ENCODE measurements around the gene GPR15.
"Not testable (repeated sequence)": the region's sequence is repeated elsewhere in the genome, so short reads cannot be mapped to it uniquely, and the experiment has no call there.

The GPR15 gene

GRCh38 chr3:98558100-98558827 is 26.5 kb downstream of the GPR15 start:
- DNase-seq (ENCODE audit: low read depth): no peak

GRCh38 chr3:98559769-98560168 is 28.0 kb downstream of the GPR15 start:
- DNase-seq (ENCODE audit: low read depth): not testable (repeated sequence)

GRCh38 chr3:98560911-98561310 is 29.1 kb downstream of the GPR15 start:
- DNase-seq (ENCODE audit: low read depth): no peak

- peak; percentile 61 for DNase-seq (ENCODE audit: low read depth)
Measured at GRCh38 chr3:98561727-98562521, 30.1 kb downstream of the GPR15 start.

- DNase-seq (ENCODE audit: low read depth): peak; percentile 85
Measured at GRCh38 chr3:98563661-98564281, 32.0 kb downstream of the GPR15 start.

- DNase-seq (ENCODE audit: low read depth): no peak
Measured at GRCh38 chr3:98564282-98565005, 32.7 kb downstream of the GPR15 start.

GRCh38 chr3:98565237-98565643 is 33.5 kb downstream of the GPR15 start:
- DNase-seq (ENCODE audit: low read depth): peak; percentile 22

- DNase-seq (ENCODE audit: low read depth): no peak
Measured at GRCh38 chr3:98565843-98566242, 34.1 kb downstream of the GPR15 start.

GRCh38 chr3:98567666-98568270 is 36.0 kb downstream of the GPR15 start:
- no peak for DNase-seq (ENCODE audit: low read depth)

- no peak for DNase-seq (ENCODE audit: low read depth)
Measured at GRCh38 chr3:98568402-98568801, 36.6 kb downstream of the GPR15 start.

- peak; percentile 30 for DNase-seq (ENCODE audit: low read depth)
Measured at GRCh38 chr3:98573181-98573728, 41.5 kb downstream of the GPR15 start.

GRCh38 chr3:98574132-98574531 is 42.4 kb downstream of the GPR15 start:
- DNase-seq (ENCODE audit: low read depth): no peak

GRCh38 chr3:98577178-98577895 is 45.6 kb downstream of the GPR15 start:
- DNase-seq (ENCODE audit: low read depth): peak; percentile 73

- DNase-seq (ENCODE audit: low read depth): no peak
Measured at GRCh38 chr3:98580401-98581386, 48.9 kb downstream of the GPR15 start.

GRCh38 chr3:98581474-98581873 is 49.7 kb downstream of the GPR15 start:
- no peak for DNase-seq (ENCODE audit: low read depth)

- DNase-seq (ENCODE audit: low read depth): no peak
Measured at GRCh38 chr3:98582042-98582441, 50.3 kb downstream of the GPR15 start.

- DNase-seq (ENCODE audit: low read depth): no peak
Measured at GRCh38 chr3:98583766-98584165, 52.0 kb downstream of the GPR15 start.
